GM18873 (cell line): ENCODE data around the gene SLC10A3.

ENCODE experiments used
- ATAC-seq: cut with Tn5 transposase; IDR thresholded peaks from one replicate; pipeline ENCODE4 v1.9.1; 2021; ENCODE audit warnings: mild to moderate bottlenecking, moderate library complexity, moderate number of reproducible peaks; ENCODE audit not compliant: unreplicated experiment, low FRiP score

Gene SLC10A3

DNA sequence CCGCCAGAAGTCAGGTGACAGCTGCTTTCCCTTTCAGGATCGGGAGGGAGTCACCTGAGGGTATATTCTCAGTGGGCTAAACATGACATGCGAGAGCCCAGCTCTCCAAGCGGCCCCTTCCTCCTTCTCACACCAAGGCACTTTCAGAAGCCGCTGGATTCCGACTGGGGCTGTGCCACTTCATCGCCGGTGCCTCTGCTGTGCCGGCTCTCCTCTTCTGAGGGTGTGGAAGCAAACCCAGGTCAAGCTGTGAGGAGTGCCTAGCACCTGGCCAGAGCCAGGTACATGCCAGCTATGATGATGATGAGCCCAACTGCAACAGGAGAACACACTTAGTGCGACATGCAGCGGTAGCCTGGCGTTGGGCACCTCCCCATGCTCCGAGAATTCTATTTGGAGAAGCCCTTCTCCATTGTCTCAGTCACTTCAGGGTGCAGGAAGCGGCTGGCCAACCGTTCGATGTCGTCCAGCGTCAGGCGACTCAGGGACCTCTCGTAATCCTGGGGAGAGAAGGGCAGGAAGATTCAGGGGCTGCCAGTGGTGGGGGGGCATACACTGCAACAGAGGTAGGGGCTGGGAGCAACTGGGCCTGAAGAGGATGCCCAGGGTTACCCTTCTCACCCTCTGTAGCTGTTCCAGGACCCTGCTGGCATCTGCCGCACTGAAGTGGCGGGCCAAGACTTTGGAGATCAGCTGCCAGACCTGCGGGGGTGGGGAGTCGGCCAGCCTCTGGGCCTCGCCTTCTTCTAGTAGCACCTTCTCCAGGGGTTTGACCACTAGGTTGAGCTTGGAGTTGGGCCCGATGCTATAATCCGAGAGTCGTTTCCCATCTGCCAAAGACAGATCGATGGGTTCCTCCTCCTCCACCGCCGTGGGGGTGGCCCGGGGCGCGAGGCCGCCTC, 5.0 kb downstream of the SLC10A3 start:
- no peak for ATAC-seq

DNA sequence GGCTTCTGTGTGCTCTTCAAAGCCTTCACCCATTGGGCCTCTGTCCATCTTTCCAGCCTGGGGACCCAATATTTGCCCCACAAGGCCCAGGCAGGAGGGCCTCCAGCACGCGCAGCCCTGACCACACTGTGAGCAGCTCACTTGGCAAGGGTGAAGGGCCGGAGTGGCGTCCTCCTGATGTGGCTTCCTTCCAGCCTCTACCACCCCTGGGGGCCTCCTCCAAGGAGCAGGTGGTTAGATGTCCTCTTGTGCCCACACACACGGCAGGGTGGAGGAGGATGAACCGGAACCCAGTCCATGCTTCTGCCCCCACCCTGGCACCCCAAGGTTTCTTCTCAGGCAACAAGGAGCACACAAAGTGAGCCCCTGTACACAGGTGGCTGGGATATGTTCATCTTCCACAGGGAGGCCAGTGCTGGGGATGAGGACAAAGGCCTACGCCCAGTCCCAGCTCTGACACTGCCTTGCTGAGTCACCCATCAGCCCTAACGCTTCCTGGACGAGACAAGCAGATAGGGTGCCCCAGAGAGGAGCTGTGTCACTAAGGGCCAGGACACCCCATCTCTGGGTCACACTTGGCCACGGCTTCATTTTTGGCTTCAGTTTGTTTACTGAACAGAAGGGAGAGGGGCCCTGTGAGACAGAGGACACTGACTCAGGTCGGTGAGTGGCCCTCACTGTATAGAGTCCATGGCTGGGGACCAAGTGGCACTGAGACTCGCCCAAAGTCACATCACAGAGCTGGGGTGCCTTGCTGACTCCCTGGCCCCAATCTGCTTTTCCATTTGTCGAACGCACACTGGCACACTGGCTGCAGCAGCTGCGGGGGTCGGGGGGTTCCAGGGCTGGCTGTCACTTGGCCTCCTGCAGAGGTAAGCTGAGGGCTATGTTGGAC, 5.9 kb downstream of the SLC10A3 start:
- ATAC-seq: no peak

DNA sequence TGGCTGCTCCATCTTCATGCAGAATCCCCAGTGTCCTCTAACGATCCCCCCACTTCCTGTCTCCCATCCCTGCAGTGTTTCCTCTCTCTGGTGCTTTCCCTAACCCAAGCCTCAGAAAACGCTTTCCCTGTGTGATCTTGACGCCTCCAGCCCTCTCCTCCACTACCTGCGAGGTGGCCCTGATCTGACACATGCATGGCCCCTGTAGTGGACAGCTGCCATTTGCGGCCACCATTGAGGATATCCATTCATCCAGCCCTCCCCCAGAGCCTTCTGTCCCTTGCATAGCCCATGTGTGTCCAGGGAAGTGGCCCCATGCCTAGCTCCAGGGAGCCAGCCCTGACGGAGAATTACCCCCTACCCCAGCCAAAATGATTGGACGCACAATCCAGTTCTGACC, 7.1 kb downstream of the SLC10A3 start:
- ATAC-seq: no peak

GRCh38 chrX:154482786-154483185, 7.6 kb downstream of the SLC10A3 start:
- no peak for ATAC-seq

- no peak for ATAC-seq
These were observed 8.4 kb downstream of the SLC10A3 start for GRCh38 chrX:154481911-154482601.

DNA sequence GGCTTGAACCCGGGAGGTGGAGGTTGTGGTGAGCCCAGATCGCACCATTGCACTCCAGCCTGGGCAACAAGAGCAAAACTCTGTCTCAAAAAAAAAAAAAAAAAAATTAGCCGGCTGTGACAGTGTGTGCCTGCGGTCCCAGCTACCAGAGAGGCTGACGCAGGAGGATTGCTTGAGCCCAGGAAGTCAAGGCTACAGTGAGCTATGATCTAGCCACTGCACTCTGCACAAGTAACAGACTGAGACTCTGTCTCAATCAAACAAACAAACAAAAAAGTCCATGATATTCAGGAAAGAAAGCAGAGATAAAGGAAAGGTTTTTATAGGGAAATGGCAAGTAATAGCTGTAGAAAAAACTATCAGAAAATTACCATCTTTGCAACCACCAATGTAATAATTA, 9.2 kb downstream of the SLC10A3 start:
- ATAC-seq: no peak

- ATAC-seq: peak; percentile 75
These were observed 11.5 kb downstream of the SLC10A3 start, which contains the start of gene LAGE3 for GRCh38 chrX:154478728-154479622. Gene LAGE3, minus strand, starts transcription at chrX:154479281. Its CDS starts 366 bp downstream, at chrX:154478915.

DNA sequence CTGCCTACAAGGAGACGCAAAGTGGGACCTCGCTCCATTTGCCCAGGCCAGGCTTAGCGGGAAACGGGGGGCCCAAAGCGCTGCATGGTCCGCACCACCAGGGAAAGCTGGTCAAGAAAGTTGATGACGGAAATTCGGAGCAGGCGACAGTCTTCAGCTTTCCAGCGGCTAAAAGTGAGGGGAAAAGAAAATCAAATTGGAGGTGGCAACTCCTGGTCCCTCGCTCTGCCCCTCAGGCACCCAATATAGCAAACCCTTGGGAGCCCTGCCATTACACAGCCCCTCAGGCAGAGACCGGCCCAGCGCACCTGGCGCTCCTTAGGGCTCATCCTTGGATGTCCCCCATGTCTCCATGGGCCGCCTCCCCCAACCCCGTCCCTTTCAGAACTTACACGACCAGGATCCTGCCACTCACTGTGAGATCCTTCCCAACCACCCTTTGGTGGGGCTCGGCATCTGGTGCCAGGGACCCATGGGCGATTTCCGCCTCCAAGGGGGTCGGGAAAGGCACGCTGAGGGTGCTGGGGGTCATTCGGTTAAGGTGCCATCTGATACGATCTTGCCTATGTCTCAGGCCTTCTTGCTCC, 12.4 kb downstream of the SLC10A3 start:
- ATAC-seq: no peak

DNA sequence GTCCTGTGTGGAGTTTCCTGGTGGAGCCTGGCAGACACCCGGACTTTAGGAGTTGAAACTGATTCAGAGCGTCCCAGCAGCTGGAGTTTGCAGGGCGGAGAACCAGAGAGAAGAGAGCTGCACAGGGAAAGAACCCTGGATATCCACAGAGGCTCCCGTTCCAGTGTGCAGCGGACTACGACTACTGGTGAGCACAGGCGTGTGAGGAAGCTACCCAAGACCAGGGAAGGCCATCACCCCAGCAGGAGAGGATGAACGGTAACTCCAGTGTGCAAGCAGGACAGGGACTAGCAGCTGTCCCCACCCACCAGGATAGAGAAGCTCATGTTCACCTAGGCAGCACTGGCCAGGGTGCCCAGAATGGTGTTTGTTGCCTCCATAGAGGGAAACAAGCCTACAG, 13.6 kb downstream of the SLC10A3 start:
- ATAC-seq: no peak

DNA sequence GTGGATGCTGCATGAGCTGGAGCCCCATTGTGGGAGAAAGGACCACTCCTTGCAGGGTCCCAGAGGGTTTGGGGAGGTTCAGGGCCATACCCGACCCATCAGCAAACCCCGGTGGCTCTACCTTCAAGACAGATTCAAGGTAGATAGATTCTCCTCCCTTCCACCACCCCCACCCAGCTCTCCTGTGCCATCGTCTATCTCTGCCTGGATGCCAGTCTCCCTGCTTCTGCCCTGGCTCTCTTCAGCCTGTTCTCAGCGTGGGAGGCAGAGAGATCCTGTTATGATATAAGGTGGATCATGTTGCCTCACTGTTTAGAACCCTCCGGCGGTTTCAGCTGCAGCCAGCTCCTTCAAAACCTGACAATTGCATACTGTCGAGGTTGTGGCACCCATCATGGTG, 16.7 kb downstream of the SLC10A3 start:
- ATAC-seq: no peak

GRCh38 chrX:154472685-154473632, 17.5 kb downstream of the SLC10A3 start:
- ATAC-seq: no peak

DNA sequence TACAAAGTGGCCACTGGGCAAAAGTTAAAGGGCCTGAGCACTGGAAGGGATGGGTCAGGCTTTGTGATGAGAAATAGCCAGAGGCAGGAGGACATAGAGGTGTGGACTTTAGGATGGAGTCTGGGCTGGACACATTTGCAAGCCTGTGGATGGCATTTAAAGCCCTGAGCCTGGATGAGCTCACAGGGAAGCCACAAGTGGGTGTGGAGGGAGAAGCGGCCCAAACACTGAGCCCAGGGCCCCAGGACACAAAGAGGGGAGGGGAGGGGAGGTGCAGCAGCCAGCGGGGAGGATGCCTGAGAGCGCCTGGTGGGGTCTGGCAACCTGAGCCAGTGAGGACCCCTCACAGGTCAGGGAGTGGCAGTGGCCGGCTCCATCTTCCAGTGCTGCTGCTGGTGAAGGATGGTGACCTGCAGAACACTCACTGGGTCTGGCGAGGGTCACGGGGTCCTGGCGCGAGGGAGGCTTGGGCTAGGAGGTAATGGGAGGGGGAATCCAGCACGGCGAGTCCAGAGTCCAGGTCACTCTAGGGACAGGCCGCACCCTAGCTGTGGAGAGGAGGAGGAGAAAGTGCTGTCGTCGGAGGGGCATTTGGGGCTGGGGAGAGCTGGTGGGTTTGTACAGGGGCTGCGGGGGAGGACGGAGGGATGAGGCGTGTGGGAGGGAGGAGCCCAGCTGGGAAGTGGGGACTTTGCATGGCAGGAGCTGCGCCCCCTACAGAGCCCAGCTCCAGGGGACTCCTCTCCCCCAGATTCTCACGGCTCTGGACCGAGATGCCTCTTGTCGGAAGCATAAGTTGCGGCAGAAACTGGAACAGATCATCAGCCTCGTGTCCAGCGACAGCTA, 18.4 kb downstream of the SLC10A3 start:
- no peak for ATAC-seq

DNA sequence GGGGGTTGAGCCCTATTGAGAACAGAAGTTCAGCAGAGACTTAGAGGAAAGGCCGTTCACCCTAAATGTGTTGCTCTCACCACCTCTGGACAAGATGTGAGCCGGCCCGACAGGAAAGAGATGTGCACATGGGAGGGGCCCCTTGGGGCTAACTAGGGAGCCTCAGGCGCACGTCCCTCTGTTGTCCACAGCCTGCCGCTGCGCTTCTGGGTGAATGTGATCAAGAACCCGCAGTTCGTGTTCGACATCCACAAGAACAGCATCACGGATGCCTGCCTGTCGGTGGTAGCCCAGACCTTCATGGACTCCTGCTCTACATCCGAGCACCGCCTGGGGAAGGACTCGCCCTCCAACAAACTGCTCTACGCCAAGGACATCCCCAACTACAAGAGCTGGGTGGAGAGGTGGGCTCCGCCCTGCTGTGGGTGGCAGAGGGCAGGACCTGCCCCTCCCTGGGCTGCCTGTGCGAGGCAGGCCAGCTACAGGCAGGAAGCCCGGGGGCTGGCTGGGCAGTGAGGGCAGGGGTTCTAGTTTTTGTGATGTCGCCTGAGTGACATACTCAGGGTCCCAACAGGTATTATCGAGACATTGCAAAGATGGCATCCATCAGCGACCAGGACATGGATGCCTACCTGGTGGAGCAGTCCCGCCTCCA, 19.4 kb downstream of the SLC10A3 start:
- ATAC-seq: no peak

DNA sequence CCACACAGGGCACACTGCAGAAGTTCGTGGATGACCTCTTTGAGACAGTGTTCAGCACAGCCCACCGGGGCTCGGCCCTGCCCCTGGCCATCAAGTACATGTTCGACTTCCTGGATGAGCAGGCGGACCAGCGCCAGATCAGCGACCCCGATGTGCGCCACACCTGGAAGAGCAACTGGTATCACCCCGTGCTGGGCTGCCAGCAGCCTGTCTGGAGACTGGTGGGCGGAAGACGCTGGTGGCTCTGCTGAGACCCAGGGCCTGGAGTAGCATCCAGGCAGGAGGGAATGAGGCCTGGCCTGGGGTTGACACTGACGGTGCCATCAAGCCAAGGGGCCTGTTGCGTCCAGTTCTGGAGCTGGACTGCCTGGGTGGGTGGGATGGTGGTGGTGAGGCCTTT, 20.0 kb downstream of the SLC10A3 start:
- no peak for ATAC-seq

DNA sequence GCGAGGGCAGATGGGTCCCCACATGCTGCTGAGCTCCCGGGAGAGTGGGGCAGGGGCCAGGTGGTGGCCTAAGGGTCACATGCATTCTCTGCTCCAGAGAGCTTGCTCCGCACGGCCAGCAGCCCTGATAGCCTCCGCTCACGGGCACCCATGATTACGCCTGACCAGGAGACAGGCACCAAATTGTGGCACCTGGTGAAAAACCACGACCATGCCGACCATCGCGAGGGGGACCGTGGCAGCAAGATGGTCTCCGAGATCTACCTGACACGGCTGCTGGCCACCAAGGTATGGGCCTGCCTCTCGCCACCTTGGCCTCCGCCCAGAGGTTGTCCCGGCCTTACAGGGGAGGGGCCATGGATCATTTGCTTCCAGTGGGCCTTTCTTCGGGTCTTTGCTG, 20.5 kb downstream of the SLC10A3 start:
- ATAC-seq: no peak

DNA sequence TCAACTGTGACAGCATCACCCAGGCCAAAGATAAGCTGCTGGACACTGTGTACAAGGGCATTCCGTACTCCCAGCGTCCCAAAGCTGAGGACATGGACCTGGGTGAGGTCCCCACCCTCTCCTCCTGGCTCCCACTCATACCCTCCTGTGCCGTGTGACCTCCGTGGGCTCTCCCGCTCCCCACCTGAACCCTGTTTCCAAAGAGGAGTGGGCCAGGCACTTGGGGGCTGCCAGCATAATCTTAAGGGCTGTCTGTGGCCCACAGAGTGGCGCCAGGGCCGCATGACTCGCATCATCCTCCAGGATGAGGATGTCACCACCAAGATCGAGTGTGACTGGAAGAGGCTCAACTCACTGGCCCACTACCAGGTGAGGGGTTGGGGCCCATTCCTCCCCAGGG, 21.3 kb downstream of the SLC10A3 start:
- ATAC-seq: no peak

- no peak for ATAC-seq
These were observed 22.2 kb downstream of the SLC10A3 start for GRCh38 chrX:154468217-154468616.
